ENCODE data around the gene EPHB2. TPM values are rescaled to one million over a fixed set of nuclear protein-coding genes. Genes with fewer than 3 reads are reported as not detected.

The EPHB2 gene
- polyA plus RNA-seq, 1 donor from 2014 or later = not detected

- Mint-ChIP-seq H3K9me3 (no peaks in the 10 kb centered on the region), H3K4me3 (no peak overlapping the region), H3K27ac (no peak overlapping the region), H3K4me1 (peaks cover 0 to 2% (median 0%) of the 10 kb centered on the region in 3 donors), H3K36me3 (no peaks in the 10 kb centered on the region), H3K27me3 (peaks cover 2% of the 10 kb centered on the region)
These were observed 37.1 kb downstream of the EPHB2 start for GRCh38 chr1:22747735-22748073.

GRCh38 chr1:22749503-22749902 lies 38.9 kb downstream of the EPHB2 start:
- Mint-ChIP-seq H3K9me3 (peaks cover 0 to 2% (median 0%) of the 10 kb centered on the region in 3 donors), H3K27me3 (peaks cover 9% of the 10 kb centered on the region), H3K4me3 (no peak overlapping the region), H3K4me1 (peaks cover 0 to 2% (median 0%) of the 10 kb centered on the region in 3 donors), H3K36me3 (no peaks in the 10 kb centered on the region), H3K27ac (no peak overlapping the region)

- Mint-ChIP-seq H3K9me3 (peaks cover 0 to 2% (median 0%) of the 10 kb centered on the region in 3 donors), H3K4me3 (no peak overlapping the region), H3K27me3 (peaks cover 9% of the 10 kb centered on the region), H3K27ac (no peak overlapping the region), H3K36me3 (no peaks in the 10 kb centered on the region), H3K4me1 (peaks cover 0 to 2% (median 0%) of the 10 kb centered on the region in 3 donors)
These were observed 39.5 kb downstream of the EPHB2 start for GRCh38 chr1:22749919-22750684.

GRCh38 chr1:22750685-22751051 lies 40.0 kb downstream of the EPHB2 start:
- Mint-ChIP-seq H3K36me3 (no peaks in the 10 kb centered on the region), H3K9me3 (peaks cover 0 to 2% (median 0%) of the 10 kb centered on the region in 3 donors), H3K27ac (no peak overlapping the region), H3K4me3 (no peak overlapping the region), H3K4me1 (peaks cover 0 to 2% (median 0%) of the 10 kb centered on the region in 3 donors), H3K27me3 (peaks cover 9% of the 10 kb centered on the region)

GRCh38 chr1:22751124-22751531 lies 40.5 kb downstream of the EPHB2 start:
- no peak overlapping the region for H3K4me3 Mint-ChIP-seq
- H3K27me3 Mint-ChIP-seq = peaks cover 9% of the 10 kb centered on the region
- peaks cover 0 to 2% (median 0%) of the 10 kb centered on the region in 3 donors for H3K9me3 Mint-ChIP-seq
- H3K4me1 Mint-ChIP-seq = peaks cover 0 to 2% (median 0%) of the 10 kb centered on the region in 3 donors
- no peak overlapping the region for H3K27ac Mint-ChIP-seq
- H3K36me3 Mint-ChIP-seq = no peaks in the 10 kb centered on the region

- Mint-ChIP-seq H3K9me3 (peaks cover 0 to 2% (median 0%) of the 10 kb centered on the region in 3 donors), H3K4me1 (peaks cover 0 to 2% (median 0%) of the 10 kb centered on the region in 3 donors), H3K27me3 (peaks cover 9% of the 10 kb centered on the region), H3K4me3 (no peak overlapping the region), H3K36me3 (no peaks in the 10 kb centered on the region), H3K27ac (no peak overlapping the region)
These were observed 41.7 kb downstream of the EPHB2 start for GRCh38 chr1:22752339-22752738.

GRCh38 chr1:22753481-22753971 lies 42.9 kb downstream of the EPHB2 start:
- H3K9me3 Mint-ChIP-seq = peaks cover 0 to 2% (median 0%) of the 10 kb centered on the region in 3 donors
- no peak overlapping the region for H3K27ac Mint-ChIP-seq
- peaks cover 9% of the 10 kb centered on the region for H3K27me3 Mint-ChIP-seq
- peaks cover 0 to 2% (median 0%) of the 10 kb centered on the region in 3 donors for H3K4me1 Mint-ChIP-seq
- H3K36me3 Mint-ChIP-seq = no peaks in the 10 kb centered on the region
- H3K4me3 Mint-ChIP-seq = no peak overlapping the region

GRCh38 chr1:22754106-22754768 lies 43.6 kb downstream of the EPHB2 start:
- H3K27me3 Mint-ChIP-seq = peaks cover 9% of the 10 kb centered on the region
- peaks cover 0 to 2% (median 0%) of the 10 kb centered on the region in 3 donors for H3K4me1 Mint-ChIP-seq
- no peak overlapping the region for H3K4me3 Mint-ChIP-seq
- no peak overlapping the region for H3K27ac Mint-ChIP-seq
- no peaks in the 10 kb centered on the region for H3K36me3 Mint-ChIP-seq
- peaks cover 0 to 2% (median 0%) of the 10 kb centered on the region in 3 donors for H3K9me3 Mint-ChIP-seq

GRCh38 chr1:22754824-22755223 lies 44.2 kb downstream of the EPHB2 start:
- Mint-ChIP-seq H3K36me3 (no peaks in the 10 kb centered on the region), H3K27me3 (peaks cover 9% of the 10 kb centered on the region), H3K27ac (no peak overlapping the region), H3K4me3 (peak overlapping the region in 1 of 4 donors; percentile 49), H3K9me3 (peaks cover 0 to 2% (median 0%) of the 10 kb centered on the region in 3 donors), H3K4me1 (peaks cover 0 to 2% (median 0%) of the 10 kb centered on the region in 3 donors)

GRCh38 chr1:22755641-22756040 lies 45.0 kb downstream of the EPHB2 start:
- Mint-ChIP-seq H3K9me3 (peaks cover 0 to 2% (median 0%) of the 10 kb centered on the region in 3 donors), H3K27ac (no peak overlapping the region), H3K4me3 (no peak overlapping the region), H3K4me1 (no peaks in the 10 kb centered on the region), H3K36me3 (no peaks in the 10 kb centered on the region), H3K27me3 (peaks cover 9% of the 10 kb centered on the region)

GRCh38 chr1:22756125-22756735 lies 45.6 kb downstream of the EPHB2 start:
- no peaks in the 10 kb centered on the region for H3K36me3 Mint-ChIP-seq
- H3K27me3 Mint-ChIP-seq = peaks cover 9% of the 10 kb centered on the region
- H3K4me3 Mint-ChIP-seq = no peak overlapping the region
- H3K27ac Mint-ChIP-seq = no peak overlapping the region
- H3K4me1 Mint-ChIP-seq = no peaks in the 10 kb centered on the region
- peaks cover 0 to 2% (median 0%) of the 10 kb centered on the region in 3 donors for H3K9me3 Mint-ChIP-seq

GRCh38 chr1:22760455-22760854 lies 49.8 kb downstream of the EPHB2 start:
- Mint-ChIP-seq H3K9me3 (no peaks in the 10 kb centered on the region), H3K4me3 (no peak overlapping the region), H3K4me1 (no peaks in the 10 kb centered on the region), H3K27me3 (no peaks in the 10 kb centered on the region), H3K36me3 (no peaks in the 10 kb centered on the region), H3K27ac (no peak overlapping the region)

GRCh38 chr1:22761101-22761500 lies 50.5 kb downstream of the EPHB2 start:
- Mint-ChIP-seq H3K27me3 (no peaks in the 10 kb centered on the region), H3K4me1 (no peaks in the 10 kb centered on the region), H3K9me3 (no peaks in the 10 kb centered on the region), H3K27ac (no peak overlapping the region), H3K4me3 (no peak overlapping the region), H3K36me3 (no peaks in the 10 kb centered on the region)

- H3K27ac Mint-ChIP-seq = no peak overlapping the region
- no peaks in the 10 kb centered on the region for H3K4me1 Mint-ChIP-seq
- H3K36me3 Mint-ChIP-seq = no peaks in the 10 kb centered on the region
- no peaks in the 10 kb centered on the region for H3K9me3 Mint-ChIP-seq
- H3K27me3 Mint-ChIP-seq = no peaks in the 10 kb centered on the region
- no peak overlapping the region for H3K4me3 Mint-ChIP-seq
These were observed 51.2 kb downstream of the EPHB2 start for GRCh38 chr1:22761821-22762220.

- Mint-ChIP-seq H3K36me3 (no peaks in the 10 kb centered on the region), H3K9me3 (no peaks in the 10 kb centered on the region), H3K27ac (no peak overlapping the region), H3K4me1 (no peaks in the 10 kb centered on the region), H3K4me3 (no peak overlapping the region), H3K27me3 (no peaks in the 10 kb centered on the region)
These were observed 53.0 kb downstream of the EPHB2 start for GRCh38 chr1:22763487-22764200.
